Prostate gland (tissue), 2 donors: Measurements from ENCODE around the gene LYPLA2.

Experiments
- POLR2A ChIP-seq: fragments of 450-650 bp; IDR thresholded peaks from one replicate; pipeline ENCODE4 v1.6.1; 2016; ENCODE audit warnings: antibody characterized with exemption, mild to moderate bottlenecking
- POLR2AphosphoS5 ChIP-seq: sonication (generic); formaldehyde crosslinking; IDR thresholded peaks from one replicate; pipeline ENCODE4 v1.6.1; 2017; ENCODE audit warnings: antibody characterized with exemption
- TF ChIP-seq, protein P1 (sequence below), 4 experiments: fragments of 200-600 bp in 2 of 4; fragments of 450-650 bp in 2 of 4; sonication (generic) in 2 of 4; IDR thresholded peaks; 1 replicate in 3 of 4; 2 replicates in 1 of 4; pipeline ENCODE4 v1.5.1; 2016 to 2019; ENCODE audit warnings: antibody characterized with exemption in 4 of 4, mild to moderate bottlenecking in 2 of 4, moderate library complexity in 2 of 4

DNA sequence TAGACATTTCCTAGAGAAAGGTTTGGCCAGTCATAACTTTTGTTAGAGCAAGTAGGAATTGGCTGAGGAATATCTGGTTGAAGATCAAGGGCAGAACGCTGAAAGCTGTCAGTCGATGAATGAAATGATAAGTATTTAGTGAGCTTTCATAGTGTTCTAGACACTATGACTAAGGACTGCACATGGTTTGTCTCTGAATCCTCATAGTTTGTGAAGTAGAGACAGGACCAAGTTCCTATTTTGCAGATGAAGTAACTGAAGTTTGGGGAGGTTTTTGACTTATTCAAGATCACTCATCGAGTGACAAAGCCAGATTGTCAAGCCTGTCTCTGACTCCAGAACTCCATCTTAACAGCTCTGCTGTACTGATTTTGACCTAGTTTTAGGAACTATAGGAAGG lies 42.9 kb upstream of the LYPLA2 start:
- TF ChIP-seq, protein P1, sequence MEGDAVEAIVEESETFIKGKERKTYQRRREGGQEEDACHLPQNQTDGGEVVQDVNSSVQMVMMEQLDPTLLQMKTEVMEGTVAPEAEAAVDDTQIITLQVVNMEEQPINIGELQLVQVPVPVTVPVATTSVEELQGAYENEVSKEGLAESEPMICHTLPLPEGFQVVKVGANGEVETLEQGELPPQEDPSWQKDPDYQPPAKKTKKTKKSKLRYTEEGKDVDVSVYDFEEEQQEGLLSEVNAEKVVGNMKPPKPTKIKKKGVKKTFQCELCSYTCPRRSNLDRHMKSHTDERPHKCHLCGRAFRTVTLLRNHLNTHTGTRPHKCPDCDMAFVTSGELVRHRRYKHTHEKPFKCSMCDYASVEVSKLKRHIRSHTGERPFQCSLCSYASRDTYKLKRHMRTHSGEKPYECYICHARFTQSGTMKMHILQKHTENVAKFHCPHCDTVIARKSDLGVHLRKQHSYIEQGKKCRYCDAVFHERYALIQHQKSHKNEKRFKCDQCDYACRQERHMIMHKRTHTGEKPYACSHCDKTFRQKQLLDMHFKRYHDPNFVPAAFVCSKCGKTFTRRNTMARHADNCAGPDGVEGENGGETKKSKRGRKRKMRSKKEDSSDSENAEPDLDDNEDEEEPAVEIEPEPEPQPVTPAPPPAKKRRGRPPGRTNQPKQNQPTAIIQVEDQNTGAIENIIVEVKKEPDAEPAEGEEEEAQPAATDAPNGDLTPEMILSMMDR (IDR thresholded peaks at IDR 0.05) = no peak
- no peak for TF ChIP-seq POLR2A
- no peak for TF ChIP-seq POLR2AphosphoS5
